NB4 (cell line): ENCODE measurements around the gene HDAC4.

Experiments used
- CTCF ChIP-seq: IDR thresholded peaks from one replicate; pipeline ENCODE4 v1.5.1; 2012; ENCODE audit warnings: low read depth, low read length
- MAX ChIP-seq: IDR thresholded peaks from 2 replicates; pipeline ENCODE4 v1.6.1; 2011; ENCODE audit warnings: low read depth, low read length
- MYC ChIP-seq: IDR thresholded peaks from 2 replicates; pipeline ENCODE4 v1.6.1; 2011; ENCODE audit warnings: low read depth, low read length
- POLR2A ChIP-seq: IDR thresholded peaks from 2 replicates; pipeline ENCODE4 v1.6.1; 2011; ENCODE audit warnings: mild to moderate bottlenecking; ENCODE audit not compliant: insufficient read length; ENCODE audit errors: extremely low read depth

- TF ChIP-seq CTCF (no peak), MYC (no peak), POLR2A (no peak), MAX (no peak)
Observed at GRCh38 chr2:239156516-239157265, 244.1 kb downstream of the HDAC4 start.
